KG1 (cell line): Measurements from ENCODE around the gene APOA4.
"Not testable (repeated sequence)": the region's sequence is repeated elsewhere in the genome, so short reads cannot be mapped to it uniquely, and the experiment has no call there.

Experiments used
- DNase-seq: peaks from one replicate; lab custom pipeline; 2025; lab: John Stamatoyannopoulos, UW

The APOA4 gene

GRCh38 chr11:116849060-116849459 is 26.0 kb upstream of the APOA4 start:
- DNase-seq = no peak

GRCh38 chr11:116847612-116848011 is 24.5 kb upstream of the APOA4 start:
- no peak for DNase-seq

- DNase-seq = no peak
Observed at GRCh38 chr11:116844722-116845121, 21.6 kb upstream of the APOA4 start.

GRCh38 chr11:116843661-116844060 is 20.6 kb upstream of the APOA4 start:
- no peak for DNase-seq

GRCh38 chr11:116842909-116843308 is 19.8 kb upstream of the APOA4 start:
- DNase-seq = no peak

- no peak for DNase-seq
Observed at GRCh38 chr11:116842117-116842516, 19.0 kb upstream of the APOA4 start.

GRCh38 chr11:116840746-116841296 is 17.7 kb upstream of the APOA4 start:
- DNase-seq = no peak

GRCh38 chr11:116840224-116840745 is 17.2 kb upstream of the APOA4 start:
- no peak for DNase-seq

GRCh38 chr11:116838321-116839084 is 15.4 kb upstream of the APOA4 start:
- no peak for DNase-seq

GRCh38 chr11:116837231-116838091 is 14.4 kb upstream of the APOA4 start, which contains the start of gene APOA1:
APOA1 (minus strand) TSS chr11:116837622; CDS start chr11:116837387, 235 bp downstream.
- DNase-seq = no peak

- DNase-seq = no peak
Observed at GRCh38 chr11:116836632-116836991, 13.5 kb upstream of the APOA4 start.

GRCh38 chr11:116835791-116836631 is 12.9 kb upstream of the APOA4 start:
- DNase-seq = peak; percentile 80

- DNase-seq = peak; percentile 76
Observed at GRCh38 chr11:116835042-116835772, 12.1 kb upstream of the APOA4 start.

- not testable (repeated sequence) for DNase-seq
Observed at GRCh38 chr11:116834535-116835041, 11.5 kb upstream of the APOA4 start.

GRCh38 chr11:116833816-116834534 is 10.9 kb upstream of the APOA4 start:
- no peak for DNase-seq

GRCh38 chr11:116833491-116833815 is 10.3 kb upstream of the APOA4 start:
- no peak for DNase-seq

GRCh38 chr11:116832350-116833290 is 9.5 kb upstream of the APOA4 start:
- no peak for DNase-seq

- DNase-seq = no peak
Observed at GRCh38 chr11:116831790-116832349, 8.8 kb upstream of the APOA4 start.
